Measurements from ENCODE around the gene CD164L2.

The CD164L2 gene

GRCh38 chr1:27400963-27401341, 17.8 kb upstream of the CD164L2 start:
- Histone ChIP-seq H3K9me3 (ENCODE audit: insufficient read depth, low read depth, low read length) (no peaks in the 10 kb centered on the region), H3K27me3 (ENCODE audit: insufficient read depth, low read length, poor library complexity, severe bottlenecking) (no peaks in the 10 kb centered on the region), H3K36me3 (ENCODE audit: insufficient read depth, low read length) (no peaks in the 10 kb centered on the region), H3K4me1 (ENCODE audit: insufficient read depth, low read length, poor library complexity, severe bottlenecking) (peaks cover 48% of the 10 kb centered on the region), H3K4me3 (ENCODE audit: low read length, poor library complexity, severe bottlenecking) (no peak overlapping the region), H2AFZ (ENCODE audit: low read length) (no peak overlapping the region), H3K9ac (ENCODE audit: low read depth, low read length, poor library complexity, severe bottlenecking) (peak overlapping the region; percentile 91), H3F3A (ENCODE audit: low read depth) (peaks cover 20% of the 10 kb centered on the region; the same call in 1 of the 2 replicates), H3K9me2 (replicated peaks; ENCODE audit: low read depth, low read length) (no peaks in the 10 kb centered on the region), H3K79me2 (ENCODE audit: insufficient read depth, low read length) (no peaks in the 10 kb centered on the region; the same call in 1 of the 2 replicates), H4K20me1 (ENCODE audit: insufficient read depth, low read length, poor library complexity, severe bottlenecking) (no peaks in the 10 kb centered on the region), H3K4me2 (ENCODE audit: low read depth, low read length, poor library complexity, severe bottlenecking) (no peak overlapping the region)
- TF ChIP-seq EZH2phosphoT487 (IDR thresholded peaks at IDR 0.05; ENCODE audit: borderline replicate concordance): no peak
- TF ChIP-seq CTCF (conservative IDR thresholded peaks at IDR 0.05; ENCODE audit: low read length): no peak

DNA sequence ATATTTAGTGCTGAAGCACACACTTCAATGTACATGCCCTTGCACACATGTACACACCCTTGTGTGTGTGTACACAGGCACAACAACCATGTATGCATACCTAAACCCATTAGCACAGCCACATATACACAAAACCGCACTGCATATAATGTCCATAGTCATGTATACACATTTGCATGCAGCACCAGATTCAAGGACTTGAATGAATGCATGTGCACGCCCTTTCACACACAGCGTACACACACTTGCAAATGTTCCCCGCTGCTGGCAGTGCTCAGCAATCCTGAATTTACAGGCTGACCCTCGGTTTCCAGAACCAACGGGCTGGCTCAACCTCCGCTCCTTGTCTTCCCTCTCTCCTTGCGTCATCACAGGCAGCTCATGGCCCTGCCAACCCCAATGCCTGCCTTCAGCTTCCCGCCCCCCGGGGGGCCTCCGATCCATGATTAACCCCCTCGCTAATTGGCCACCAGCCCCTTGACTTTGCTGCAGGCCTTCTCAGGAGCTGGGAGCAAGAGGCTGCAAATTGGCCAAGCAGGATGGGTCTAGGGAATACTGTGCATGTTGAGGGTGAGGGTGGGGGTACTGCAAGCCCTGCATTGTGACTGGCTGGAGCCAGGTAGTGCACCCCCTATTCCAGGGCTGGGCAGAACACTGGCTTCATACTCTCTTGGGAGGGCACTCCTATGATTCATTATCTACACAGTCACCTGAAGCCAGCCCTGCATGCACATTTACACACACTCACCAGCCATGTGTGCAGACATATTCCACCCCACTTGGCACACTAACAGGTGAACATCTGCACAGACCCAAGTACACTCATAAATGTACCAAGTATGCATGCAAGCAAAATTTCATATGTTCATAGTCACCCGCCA, 17.2 kb upstream of the CD164L2 start:
- no peaks in the 10 kb centered on the region for H3K27me3 ChIP-seq (ENCODE audit: insufficient read depth, low read length, poor library complexity, severe bottlenecking)
- no peak overlapping the region for H3K9ac ChIP-seq (ENCODE audit: low read depth, low read length, poor library complexity, severe bottlenecking)
- no peaks in the 10 kb centered on the region; the same call in 1 of the 2 replicates for H3K79me2 ChIP-seq (ENCODE audit: insufficient read depth, low read length)
- H3K4me1 ChIP-seq (ENCODE audit: insufficient read depth, low read length, poor library complexity, severe bottlenecking): peaks cover 43% of the 10 kb centered on the region
- no peak overlapping the region for H3K4me3 ChIP-seq (ENCODE audit: low read length, poor library complexity, severe bottlenecking)
- TF ChIP-seq CTCF (conservative IDR thresholded peaks at IDR 0.05; ENCODE audit: low read length) (no peak), EZH2phosphoT487 (IDR thresholded peaks at IDR 0.05; ENCODE audit: borderline replicate concordance) (no peak)
- H3K9me2 ChIP-seq (replicated peaks; ENCODE audit: low read depth, low read length): no peaks in the 10 kb centered on the region
- no peak overlapping the region for H2AFZ ChIP-seq (ENCODE audit: low read length)
- H4K20me1 ChIP-seq (ENCODE audit: insufficient read depth, low read length, poor library complexity, severe bottlenecking): no peaks in the 10 kb centered on the region
- H3K9me3 ChIP-seq (ENCODE audit: insufficient read depth, low read depth, low read length): no peaks in the 10 kb centered on the region
- no peak overlapping the region for H3K4me2 ChIP-seq (ENCODE audit: low read depth, low read length, poor library complexity, severe bottlenecking)
- H3K36me3 ChIP-seq (ENCODE audit: insufficient read depth, low read length): no peaks in the 10 kb centered on the region
- H3F3A ChIP-seq (ENCODE audit: low read depth): peaks cover 20% of the 10 kb centered on the region; the same call in 1 of the 2 replicates

- H3K9ac ChIP-seq (ENCODE audit: low read depth, low read length, poor library complexity, severe bottlenecking): peak overlapping the region; percentile 7
Measured at GRCh38 chr1:27399251-27400025, 16.3 kb upstream of the CD164L2 start.

More at GRCh38 chr1:27399251-27400025, 16.3 kb upstream of the CD164L2 start:
- Histone ChIP-seq H2AFZ (ENCODE audit: low read length) (no peak overlapping the region), H3K9me2 (replicated peaks; ENCODE audit: low read depth, low read length) (no peaks in the 10 kb centered on the region), H3K9me3 (ENCODE audit: insufficient read depth, low read depth, low read length) (no peaks in the 10 kb centered on the region), H3K4me2 (ENCODE audit: low read depth, low read length, poor library complexity, severe bottlenecking) (no peak overlapping the region), H3K27me3 (ENCODE audit: insufficient read depth, low read length, poor library complexity, severe bottlenecking) (no peaks in the 10 kb centered on the region), H3K4me3 (ENCODE audit: low read length, poor library complexity, severe bottlenecking) (no peak overlapping the region), H3K36me3 (ENCODE audit: insufficient read depth, low read length) (no peaks in the 10 kb centered on the region), H3K79me2 (ENCODE audit: insufficient read depth, low read length) (no peaks in the 10 kb centered on the region), H3K4me1 (ENCODE audit: insufficient read depth, low read length, poor library complexity, severe bottlenecking) (peaks cover 34% of the 10 kb centered on the region), H3F3A (ENCODE audit: low read depth) (peaks cover 16% of the 10 kb centered on the region; the same call in 1 of the 2 replicates), H4K20me1 (ENCODE audit: insufficient read depth, low read length, poor library complexity, severe bottlenecking) (no peaks in the 10 kb centered on the region)
- TF ChIP-seq EZH2phosphoT487 (IDR thresholded peaks at IDR 0.05; ENCODE audit: borderline replicate concordance) (no peak), CTCF (conservative IDR thresholded peaks at IDR 0.05; ENCODE audit: low read length) (no peak)

All from Loucy (cell line).